Activated CD4-positive, alpha-beta T cell treated with anti-CD3 and anti-CD28 coated beads, Interleukin-2, Interleukin-4, amounts not matched to agents 100 ng/mL and 50 ng/mL, durations not matched to agents 16 hours and 8 hours (primary cell): ENCODE data around the gene NR3C2.

Experiments used
- DNase-seq: peaks from one replicate; pipeline ENCODE4 v3.0.0-alpha.2; 2020; ENCODE audit warnings: low spot score

NR3C2 gene

GRCh38 chr4:148441986-148442831 lies at the start of gene NR3C2:
NR3C2 (minus strand) TSS chr4:148442414.
- DNase-seq: peak; percentile 97

GRCh38 chr4:148487181-148487580 lies 45.0 kb upstream of the NR3C2 start:
- DNase-seq: no peak

- no peak for DNase-seq
These were observed 39.4 kb upstream of the NR3C2 start for GRCh38 chr4:148481636-148482035.

DNA sequence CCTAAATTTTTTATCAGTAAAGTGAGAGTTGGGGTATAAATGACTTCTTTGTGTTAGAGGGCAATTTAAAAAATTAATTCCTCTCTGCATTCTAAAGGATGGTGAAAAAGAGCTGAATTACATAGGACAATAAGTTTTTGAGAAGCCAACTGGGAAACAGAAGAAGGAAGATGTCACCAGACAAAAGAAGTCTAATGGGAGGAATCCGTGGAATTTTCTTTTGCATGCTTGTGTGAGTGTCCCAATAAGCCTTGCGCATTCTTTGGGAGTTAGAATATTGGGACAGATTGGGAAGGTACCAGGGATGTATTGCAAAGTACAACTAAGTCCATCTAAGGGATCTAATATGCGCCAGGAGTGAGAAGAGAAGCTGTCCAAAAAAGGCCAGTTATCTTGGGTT lies 35.1 kb upstream of the NR3C2 start:
- DNase-seq: no peak

- DNase-seq: no peak
These were observed 27.7 kb upstream of the NR3C2 start for GRCh38 chr4:148469938-148470337.

GRCh38 chr4:148454835-148455234 lies 12.6 kb upstream of the NR3C2 start:
- no peak for DNase-seq

GRCh38 chr4:148453833-148454232 lies 11.6 kb upstream of the NR3C2 start:
- DNase-seq: no peak

DNA sequence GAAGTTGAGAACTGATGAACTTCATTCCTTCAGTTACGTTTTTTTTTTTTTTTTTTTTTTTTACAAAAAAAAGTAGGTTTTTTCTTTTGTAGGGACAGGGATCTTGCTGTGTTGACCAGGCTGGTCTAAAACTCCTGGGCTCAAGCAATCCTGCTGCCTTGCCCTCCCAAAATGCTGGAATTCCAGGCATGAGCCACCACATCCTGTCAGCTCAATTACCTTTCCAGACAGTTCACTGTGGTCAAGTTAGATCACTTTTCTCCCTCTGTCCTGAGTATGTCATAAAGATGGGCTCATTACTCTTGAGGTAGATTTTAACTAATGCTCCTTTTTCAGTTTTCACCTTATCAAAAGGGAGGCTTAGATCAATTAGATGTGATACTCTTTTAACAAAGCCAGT lies 10.8 kb upstream of the NR3C2 start:
- DNase-seq: no peak

GRCh38 chr4:148449921-148450320 lies 7.7 kb upstream of the NR3C2 start:
- DNase-seq: no peak

GRCh38 chr4:148448141-148448540 lies 5.9 kb upstream of the NR3C2 start:
- no peak for DNase-seq

DNA sequence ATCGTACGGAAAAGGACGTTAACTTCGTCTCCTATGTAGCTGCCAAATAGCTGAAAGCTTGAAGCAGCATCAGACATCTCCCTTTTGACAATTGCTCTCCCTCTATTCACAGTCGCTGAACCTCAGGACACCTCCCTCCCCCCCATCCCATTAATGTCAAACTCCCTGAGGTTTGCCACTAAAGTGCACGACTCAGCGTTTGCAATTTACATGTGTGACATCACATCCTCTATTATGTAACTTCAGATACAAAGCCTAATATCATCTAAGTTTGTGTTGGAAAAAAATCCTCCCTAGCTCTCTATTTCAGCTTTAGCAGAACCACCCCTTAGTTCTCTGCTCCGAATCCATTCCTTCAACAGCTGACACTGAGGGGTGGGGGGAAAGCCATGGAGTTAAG lies 5.5 kb upstream of the NR3C2 start:
- no peak for DNase-seq

DNA sequence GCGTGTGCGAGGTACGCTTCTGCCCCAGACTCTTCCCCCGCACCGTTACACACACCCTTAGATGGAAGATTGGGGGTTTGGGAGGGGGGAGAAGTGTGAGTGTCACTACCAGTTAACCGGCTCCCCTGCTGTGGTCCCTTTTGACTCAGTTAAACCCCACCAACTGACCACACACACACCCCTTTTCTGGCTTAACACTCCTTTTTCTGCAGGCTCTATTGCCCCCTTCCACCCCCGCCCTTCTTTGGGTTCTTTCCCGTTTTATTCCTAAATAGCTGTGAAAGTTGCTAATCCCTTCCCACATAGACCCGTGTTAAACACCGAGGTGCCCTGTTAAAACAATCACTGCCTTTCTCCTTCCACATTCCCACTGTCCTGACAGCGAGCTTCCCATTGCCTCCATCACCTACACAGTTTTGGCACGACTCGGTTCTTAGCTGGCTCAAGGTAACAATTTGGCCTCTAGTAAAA lies 3.7 kb upstream of the NR3C2 start:
- DNase-seq: no peak

DNA sequence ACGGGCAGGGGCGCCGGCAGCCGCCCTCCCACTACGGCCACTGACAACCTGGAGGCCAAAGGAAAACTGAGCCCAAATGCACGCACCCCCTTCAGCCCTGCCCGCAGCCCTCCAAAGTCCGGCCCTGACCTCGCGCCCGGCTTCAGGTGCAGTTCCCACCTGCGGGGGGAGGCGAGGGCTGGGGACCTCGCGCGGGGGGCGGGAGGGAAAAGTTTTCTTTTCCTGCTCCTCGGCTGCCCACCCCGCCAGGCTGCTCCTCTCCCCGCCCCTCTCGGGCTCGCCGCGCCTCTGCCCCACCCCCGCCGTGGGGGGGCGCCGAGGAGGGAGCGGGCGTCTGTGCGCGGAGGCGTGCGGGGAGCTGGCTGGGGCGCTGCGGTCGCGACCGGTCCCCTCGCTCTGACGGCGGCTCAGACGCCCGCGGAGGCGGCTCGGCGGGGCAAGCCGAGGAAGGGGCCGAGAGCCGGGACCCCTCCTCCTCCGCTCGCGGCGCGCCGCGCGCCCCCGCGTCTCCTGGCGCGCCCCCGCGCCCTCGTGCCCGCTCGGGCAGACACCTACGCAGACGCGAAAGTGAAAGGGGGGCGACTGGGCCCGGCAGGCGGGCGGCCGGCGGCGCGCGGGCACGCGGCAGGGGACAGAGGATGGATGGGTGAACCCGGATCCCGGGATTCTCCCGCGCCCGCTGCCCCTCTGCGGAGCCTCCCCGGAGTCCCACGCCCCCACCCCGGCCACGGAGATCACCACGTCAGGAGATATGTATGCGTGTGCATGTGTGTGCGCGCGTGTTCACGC lies 3.1 kb upstream of the NR3C2 start:
- DNase-seq: peak; percentile 14

- peak; percentile 9 for DNase-seq
These were observed 2.3 kb upstream of the NR3C2 start for GRCh38 chr4:148444296-148445070.

DNA sequence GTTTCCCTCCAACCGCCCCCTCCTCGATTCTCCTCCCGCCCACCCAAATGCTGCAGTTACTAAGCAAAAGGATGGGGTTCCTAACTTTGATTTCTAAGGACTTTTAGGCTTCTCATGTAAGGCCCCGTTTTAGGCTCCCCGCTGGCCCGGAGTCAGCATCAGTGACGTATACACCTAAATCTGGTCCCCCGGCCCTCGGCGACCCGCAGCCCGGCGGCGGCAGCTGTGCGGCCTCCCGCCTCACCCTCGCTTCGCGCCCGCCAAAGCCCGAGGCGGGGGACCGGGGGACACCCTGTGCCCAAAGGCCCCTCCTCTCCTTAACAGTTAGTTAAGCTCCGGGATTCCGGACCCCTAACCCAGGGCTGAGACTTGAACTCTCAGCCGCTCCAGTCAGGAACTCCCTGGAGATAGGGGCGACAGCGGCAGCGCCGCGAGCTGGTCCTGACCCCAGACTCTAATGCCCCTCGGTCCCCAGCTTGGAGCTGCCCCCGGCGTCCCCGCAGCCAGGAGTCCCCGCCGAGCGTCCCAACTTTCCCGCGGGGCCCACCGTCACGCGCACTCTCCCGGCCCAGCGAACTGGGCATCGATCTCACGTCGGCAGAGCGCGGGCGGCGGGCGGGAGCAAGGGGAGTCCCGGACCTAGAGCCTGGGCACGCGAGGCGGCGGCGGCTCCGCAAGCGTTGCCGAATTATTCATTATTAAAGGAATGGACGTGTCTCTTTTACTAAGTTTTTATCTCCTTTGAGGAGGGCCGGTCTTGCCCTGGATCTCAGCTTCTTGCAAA lies 1.5 kb upstream of the NR3C2 start:
- DNase-seq: peak; percentile 11

GRCh38 chr4:148442832-148443511 lies 758 bp upstream of the NR3C2 start:
- DNase-seq: no peak

GRCh38 chr4:148441624-148441985 lies 609 bp downstream of the NR3C2 start:
- DNase-seq: no peak

GRCh38 chr4:148438047-148438446 lies 4.2 kb downstream of the NR3C2 start:
- DNase-seq: no peak

GRCh38 chr4:148437439-148437838 lies 4.8 kb downstream of the NR3C2 start:
- no peak for DNase-seq

DNA sequence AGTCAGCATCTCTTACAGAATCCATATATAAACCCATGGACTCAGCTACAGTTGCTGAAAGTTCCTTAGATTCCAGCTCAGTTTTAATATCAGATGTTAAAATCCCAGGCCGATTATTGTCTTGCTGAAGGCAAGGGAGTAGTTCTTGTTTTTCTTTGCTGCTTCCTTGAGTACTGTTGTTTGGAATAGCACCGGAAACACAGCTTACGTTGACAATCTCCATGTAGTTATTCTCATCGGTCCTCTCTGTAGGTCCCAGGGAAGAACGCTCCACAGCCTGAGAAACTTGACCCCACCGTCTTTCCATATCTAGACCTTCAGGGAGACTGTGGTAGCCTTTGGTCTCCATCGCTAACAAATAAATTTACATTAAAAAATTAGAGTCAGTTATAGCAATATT lies 5.7 kb downstream of the NR3C2 start:
- DNase-seq: no peak
